Duodenal mucosa (tissue), 2 donors: ENCODE data around the gene P2RX3.
"Not testable (repeated sequence)": the region's sequence is repeated elsewhere in the genome, so short reads cannot be mapped to it uniquely, and the experiment has no call there.

ENCODE experiments used
- H3K27ac ChIP-seq: one replicate; pipeline ENCODE4 v1.7.0; 2013; ENCODE audit warnings: low read depth, low read length
- H3K27me3 ChIP-seq, 2 donors: one replicate each; pipeline ENCODE4 v1.7.0; 2013; ENCODE audit warnings: low read length in 2 of 2, control low read depth in 1 of 2; ENCODE audit not compliant: insufficient read depth in 2 of 2, control insufficient read depth in 1 of 2
- H3K36me3 ChIP-seq, 2 donors: one replicate each; pipeline ENCODE4 v1.7.0; 2013; ENCODE audit warnings: low read length in 2 of 2, control low read depth in 1 of 2; ENCODE audit not compliant: insufficient read depth in 2 of 2, control insufficient read depth in 1 of 2
- H3K4me1 ChIP-seq, 2 donors: one replicate each; pipeline ENCODE4 v1.7.0; 2013; ENCODE audit warnings: low read length in 2 of 2, control low read depth in 1 of 2; ENCODE audit not compliant: insufficient read depth in 2 of 2, control insufficient read depth in 1 of 2
- H3K4me3 ChIP-seq, 2 donors: one replicate each; pipeline ENCODE4 v1.7.0; 2013; ENCODE audit warnings: low read length in 2 of 2, low read depth in 1 of 2
- H3K9ac ChIP-seq, 2 donors: one replicate each; pipeline ENCODE4 v1.7.0; 2013; ENCODE audit warnings: low read length in 2 of 2, low read depth in 1 of 2
- H3K9me3 ChIP-seq, 2 donors: one replicate each; pipeline ENCODE4 v1.7.0; 2013; ENCODE audit warnings: low read length in 2 of 2, control low read depth in 1 of 2; ENCODE audit not compliant: control insufficient read depth in 1 of 2

The P2RX3 gene

DNA sequence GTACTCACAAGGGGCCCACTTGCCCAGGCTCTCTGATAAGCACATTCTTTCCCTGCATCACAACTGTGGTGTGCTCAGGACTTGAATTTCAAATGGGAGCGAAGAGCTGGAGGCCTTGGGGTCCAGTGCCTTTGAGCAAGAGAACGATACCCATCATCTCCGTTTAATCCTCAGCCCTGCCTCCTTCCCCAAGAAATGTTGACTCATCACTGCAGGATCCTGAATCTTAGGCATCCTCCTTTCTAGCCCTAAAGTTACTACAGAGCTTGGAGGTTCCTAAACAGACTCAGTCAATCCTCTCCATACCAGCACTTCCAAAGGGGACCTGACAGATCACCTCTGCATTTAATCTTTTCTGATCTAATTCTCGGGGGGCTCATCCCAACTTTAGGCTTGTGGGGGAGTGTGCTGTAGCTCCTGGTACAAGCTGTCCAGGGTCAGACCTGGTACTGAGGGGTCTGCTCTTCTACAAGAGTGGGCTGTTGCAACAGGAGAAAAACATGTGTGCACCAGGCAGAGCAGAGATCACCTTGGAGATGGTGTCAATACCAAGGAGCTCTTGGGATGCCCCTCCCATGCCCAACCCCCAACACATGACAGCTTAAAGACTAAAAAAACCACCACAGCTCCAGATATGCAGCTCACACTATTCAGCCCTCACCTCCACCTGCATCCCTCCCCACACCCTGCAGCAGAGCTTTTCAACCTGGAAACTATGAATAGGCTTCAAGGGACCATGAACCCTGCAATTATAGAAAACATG, 56.2 kb downstream of the P2RX3 start:
- Histone ChIP-seq H3K27me3 (no peaks in the 10 kb centered on the region), H3K9ac (no peak overlapping the region), H3K36me3 (no peaks in the 10 kb centered on the region), H3K4me1 (no peaks in the 10 kb centered on the region), H3K27ac (no peak overlapping the region), H3K4me3 (no peak overlapping the region), H3K9me3 (no peaks in the 10 kb centered on the region)

DNA sequence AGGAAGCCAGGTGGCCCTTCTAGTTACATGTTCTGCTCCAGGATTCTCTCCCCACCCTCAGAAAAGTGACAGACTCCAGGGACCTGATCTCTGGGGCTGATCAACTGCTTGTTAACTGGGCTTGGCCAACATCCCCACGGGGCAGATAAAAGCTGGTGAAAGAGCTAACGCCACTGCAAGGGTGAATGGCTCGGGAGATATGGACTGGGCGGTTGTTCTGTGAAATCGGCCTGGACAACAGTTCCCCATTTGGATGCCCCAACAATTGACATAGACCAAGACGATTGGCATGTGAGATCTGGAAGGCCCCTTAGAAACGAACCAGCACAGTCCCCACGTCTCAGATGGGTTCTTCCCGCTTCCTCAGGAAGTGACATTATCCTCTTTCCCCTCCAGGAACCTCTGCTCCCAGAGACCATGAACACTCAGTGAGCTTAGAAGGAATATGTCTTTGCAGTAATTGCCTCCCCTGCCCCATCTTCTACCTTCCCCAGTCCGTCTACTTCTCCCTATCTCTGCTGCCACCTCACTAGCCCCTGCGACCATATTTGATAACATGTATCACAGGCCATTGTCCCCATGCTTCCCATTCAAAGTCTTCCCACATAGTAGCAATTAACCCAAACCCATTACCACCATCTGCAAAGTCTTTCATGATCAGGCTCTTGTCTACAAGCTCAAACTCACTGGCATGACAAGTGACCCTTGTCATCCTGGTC, 57.9 kb downstream of the P2RX3 start:
- Histone ChIP-seq H3K27me3 (no peaks in the 10 kb centered on the region), H3K4me3 (no peak overlapping the region), H3K27ac (no peak overlapping the region), H3K9me3 (no peaks in the 10 kb centered on the region), H3K4me1 (no peaks in the 10 kb centered on the region), H3K36me3 (no peaks in the 10 kb centered on the region), H3K9ac (no peak overlapping the region)

DNA sequence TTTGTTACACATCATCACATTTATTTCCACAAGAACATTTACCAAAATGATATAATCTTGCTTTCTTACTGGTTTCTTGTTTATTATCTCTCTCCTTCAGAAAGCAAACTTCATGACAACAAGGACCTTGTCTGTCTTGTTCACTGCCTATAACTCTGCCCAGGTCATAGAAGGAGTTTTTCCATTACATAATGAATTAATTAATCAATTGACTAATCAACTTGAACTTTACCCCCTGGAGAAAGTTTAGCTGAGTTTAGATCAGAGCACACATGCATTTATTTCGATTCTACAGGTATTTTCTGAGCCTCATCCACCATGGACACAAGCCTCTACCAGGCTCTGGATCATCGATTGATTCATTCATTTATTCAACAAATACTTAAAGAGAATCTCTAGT, 58.6 kb downstream of the P2RX3 start:
- no peak overlapping the region for H3K27ac ChIP-seq
- H3K4me1 ChIP-seq = no peaks in the 10 kb centered on the region
- H3K36me3 ChIP-seq = no peaks in the 10 kb centered on the region
- no peaks in the 10 kb centered on the region for H3K9me3 ChIP-seq
- H3K27me3 ChIP-seq = no peaks in the 10 kb centered on the region
- no peak overlapping the region for H3K9ac ChIP-seq
- no peak overlapping the region for H3K4me3 ChIP-seq

DNA sequence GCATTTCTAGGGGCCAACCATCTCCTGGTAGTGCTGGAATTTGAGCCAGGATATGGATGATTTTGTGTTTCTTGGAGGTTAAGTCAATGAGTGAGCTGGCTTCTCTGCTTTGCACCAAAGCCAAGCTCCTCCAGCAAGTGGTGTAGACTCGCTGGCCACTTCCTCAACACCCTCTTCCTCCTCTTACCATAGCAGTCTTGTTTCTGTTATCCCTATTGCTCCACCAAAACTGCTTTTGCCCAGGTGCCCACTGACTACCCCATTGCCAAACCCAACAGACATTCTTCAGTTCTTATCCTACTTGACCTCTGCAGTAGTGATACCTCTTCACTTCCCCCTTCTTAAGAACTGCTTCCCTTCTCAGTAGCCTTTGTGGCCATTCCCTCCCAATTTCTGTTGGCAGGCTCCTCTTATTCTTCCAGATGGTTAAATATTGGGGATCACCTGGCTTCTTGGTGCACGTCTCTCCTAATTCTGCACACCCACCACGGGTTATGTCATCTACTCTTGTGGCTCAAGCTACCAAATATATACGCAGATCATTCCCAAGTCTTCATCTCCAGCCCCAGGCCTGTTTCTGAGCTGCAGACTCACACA, 59.3 kb downstream of the P2RX3 start:
- no peaks in the 10 kb centered on the region for H3K27me3 ChIP-seq
- H3K9ac ChIP-seq = no peak overlapping the region
- H3K27ac ChIP-seq = no peak overlapping the region
- no peaks in the 10 kb centered on the region for H3K4me1 ChIP-seq
- no peaks in the 10 kb centered on the region for H3K36me3 ChIP-seq
- H3K9me3 ChIP-seq = no peaks in the 10 kb centered on the region
- no peak overlapping the region for H3K4me3 ChIP-seq

DNA sequence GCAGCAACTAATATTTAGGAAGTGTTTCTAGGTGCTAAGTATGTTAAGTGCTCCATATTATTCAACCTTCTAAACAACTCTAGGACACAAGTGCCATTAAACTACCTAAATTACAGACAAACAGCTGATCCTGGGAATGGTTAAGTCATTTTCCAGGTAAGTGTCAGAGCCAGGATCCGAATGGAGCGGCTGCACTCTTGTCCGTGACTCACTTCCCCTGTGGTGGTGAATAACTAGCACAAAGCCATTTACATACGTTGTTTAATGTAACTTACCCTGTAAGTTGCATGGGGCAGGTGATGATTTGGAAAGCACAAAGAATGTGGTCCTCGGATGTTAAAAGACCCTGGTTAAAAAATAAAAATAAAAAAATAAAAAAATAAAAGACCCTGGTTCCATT, 61.1 kb downstream of the P2RX3 start:
- no peaks in the 10 kb centered on the region for H3K36me3 ChIP-seq

DNA sequence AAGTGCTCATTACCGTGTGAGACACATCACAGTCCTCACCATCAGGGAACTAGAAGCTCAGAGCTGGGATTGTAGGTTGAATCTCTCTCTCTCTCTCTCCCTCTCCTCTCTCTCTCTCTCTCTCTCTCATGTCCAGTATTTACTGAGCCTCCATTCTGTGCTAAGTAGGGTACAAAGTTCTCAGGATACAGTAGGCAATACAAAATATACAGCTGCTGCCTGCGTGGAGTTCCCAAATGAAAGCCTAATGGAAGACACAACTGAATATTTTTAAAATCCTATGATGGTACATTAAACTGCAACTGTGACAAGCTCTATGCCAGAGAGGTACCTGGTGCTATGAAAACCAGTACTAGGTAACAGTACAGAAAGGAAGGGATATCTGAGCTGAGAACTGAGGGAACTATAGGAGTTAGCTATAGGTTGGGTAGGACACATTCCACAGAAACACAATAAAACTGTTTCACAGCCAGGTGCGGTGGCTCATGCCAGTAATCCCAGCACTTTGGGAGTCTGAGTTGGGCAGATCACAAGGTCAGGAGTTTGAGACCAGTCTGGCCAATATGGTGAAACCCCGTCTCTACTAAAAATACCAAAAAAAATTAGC, 61.9 kb downstream of the P2RX3 start:
- Histone ChIP-seq H3K9me3 (no peaks in the 10 kb centered on the region), H3K36me3 (no peaks in the 10 kb centered on the region), H3K27ac (no peak overlapping the region), H3K9ac (no peak overlapping the region), H3K4me3 (no peak overlapping the region), H3K27me3 (no peaks in the 10 kb centered on the region), H3K4me1 (no peaks in the 10 kb centered on the region)

More for the DNA sequence above, 61.1 kb downstream of the P2RX3 start:
- H3K27me3 ChIP-seq = no peaks in the 10 kb centered on the region
- H3K4me3 ChIP-seq = no peak overlapping the region
- H3K4me1 ChIP-seq = no peaks in the 10 kb centered on the region
- no peaks in the 10 kb centered on the region for H3K9me3 ChIP-seq
- no peak overlapping the region for H3K9ac ChIP-seq
- H3K27ac ChIP-seq = no peak overlapping the region

DNA sequence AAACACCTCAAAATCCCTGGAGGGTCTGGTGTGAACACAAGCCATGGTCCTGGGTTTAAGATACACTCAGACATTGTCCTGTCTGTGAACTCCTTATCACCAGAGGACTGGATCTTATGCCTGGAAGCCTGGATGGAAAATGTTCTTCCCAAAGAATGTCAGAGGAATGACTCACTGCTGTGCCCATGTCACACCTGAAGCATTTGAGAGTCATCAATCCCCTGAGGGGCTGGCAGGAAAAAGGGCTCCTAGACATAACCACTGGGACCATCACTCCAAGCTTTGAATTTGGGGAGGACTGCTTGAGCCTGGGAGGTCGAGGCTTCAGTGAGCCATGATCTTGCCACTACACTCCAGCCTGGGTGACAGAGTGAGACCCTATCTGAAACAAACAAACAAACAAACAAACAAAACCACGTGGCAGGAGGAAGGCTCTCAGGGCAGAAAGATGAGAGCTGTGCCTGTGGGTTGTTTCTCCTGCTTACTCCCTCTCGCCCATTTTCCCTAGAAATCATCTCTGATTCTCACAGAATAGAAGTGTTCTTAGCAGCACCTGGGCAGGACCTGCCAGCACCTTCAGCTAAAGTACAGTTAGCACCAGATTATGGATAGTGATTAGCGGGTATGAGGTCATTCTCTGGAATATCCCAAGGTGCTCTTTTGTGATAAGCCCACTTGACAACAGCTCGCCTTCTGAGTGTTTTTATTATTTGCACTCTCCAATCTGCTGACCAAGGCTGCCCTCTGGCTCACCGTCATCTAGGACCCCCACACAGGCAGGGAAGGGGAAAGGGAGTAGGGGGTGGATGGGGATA, 64.2 kb downstream of the P2RX3 start:
- H3K36me3 ChIP-seq = peaks cover 0 to 2% of the 10 kb centered on the region in 2 donors
- H3K9me3 ChIP-seq = no peaks in the 10 kb centered on the region
- H3K27ac ChIP-seq = no peak overlapping the region
- H3K27me3 ChIP-seq = no peaks in the 10 kb centered on the region
- H3K4me3 ChIP-seq = no peak overlapping the region
- no peak overlapping the region for H3K9ac ChIP-seq
- no peaks in the 10 kb centered on the region for H3K4me1 ChIP-seq

DNA sequence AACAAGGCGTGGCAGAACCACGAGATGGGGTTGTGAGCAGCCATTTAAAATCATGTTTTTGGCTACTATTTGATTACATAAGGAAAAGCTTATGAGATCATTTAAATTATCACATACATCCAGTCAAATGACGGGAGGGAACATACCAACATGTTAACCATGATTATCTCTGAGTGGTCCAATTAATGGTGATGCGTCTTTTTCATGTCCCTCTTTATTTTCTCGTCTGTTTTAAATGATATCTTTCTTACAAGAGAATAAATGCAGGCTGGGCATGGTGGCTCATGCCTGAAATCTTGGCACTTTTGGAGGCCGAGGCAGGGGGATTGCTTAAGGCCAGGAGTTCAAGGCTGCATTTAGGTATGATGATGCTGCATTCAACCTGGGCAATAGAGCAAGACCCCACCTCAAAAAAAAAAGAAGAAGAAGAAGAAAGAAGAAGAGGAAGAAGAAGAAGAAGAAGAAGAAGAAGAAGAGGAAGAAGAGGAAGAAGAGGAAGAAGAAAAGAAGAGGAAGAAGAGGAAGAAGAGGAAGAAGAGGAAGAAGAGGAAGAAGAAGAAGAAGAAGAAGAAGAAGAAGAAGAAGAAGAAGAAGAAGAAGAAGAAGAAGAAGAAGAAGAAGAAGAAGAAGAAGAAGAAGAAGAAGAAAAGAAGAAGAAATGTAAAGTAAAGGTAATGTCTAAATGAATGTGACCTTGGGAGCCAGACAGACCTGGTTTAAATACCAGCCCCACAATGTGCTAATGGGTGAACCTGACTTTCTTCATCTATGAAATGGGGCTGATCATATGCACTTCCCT, 65.0 kb downstream of the P2RX3 start:
- H3K9ac ChIP-seq, H3K27ac ChIP-seq, H3K9me3 ChIP-seq, H3K4me3 ChIP-seq, H3K4me1 ChIP-seq, H3K36me3 ChIP-seq, H3K27me3 ChIP-seq: not testable (repeated sequence)

DNA sequence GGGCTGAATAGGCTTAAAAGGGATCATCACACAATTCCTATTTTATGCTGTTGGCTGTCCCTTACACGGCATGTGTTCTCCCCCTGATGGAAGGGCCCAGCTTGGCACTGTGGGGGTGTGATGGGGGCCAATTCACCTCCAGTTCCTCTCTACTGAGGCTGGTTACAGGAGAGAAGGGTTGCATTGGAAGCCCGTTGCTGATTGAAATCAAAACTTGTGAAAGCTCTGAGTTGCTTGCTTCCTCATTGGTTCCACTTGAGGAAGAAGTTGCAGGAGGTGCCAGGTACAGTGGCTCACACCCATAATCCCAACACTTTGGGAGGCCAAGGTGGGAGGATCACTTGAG, 65.6 kb downstream of the P2RX3 start:
- H3K4me1 ChIP-seq = no peaks in the 10 kb centered on the region
- H3K9ac ChIP-seq = no peak overlapping the region
- H3K9me3 ChIP-seq = no peaks in the 10 kb centered on the region
- H3K36me3 ChIP-seq = peaks cover 0 to 14% of the 10 kb centered on the region in 2 donors
- no peak overlapping the region for H3K27ac ChIP-seq
- H3K27me3 ChIP-seq = no peaks in the 10 kb centered on the region
- H3K4me3 ChIP-seq = no peak overlapping the region
